Ovary (tissue), 9 donors: ENCODE results near the gene PTPRQ. TPM values are rescaled to one million over a fixed set of nuclear protein-coding genes. Genes with fewer than 3 reads are reported as not detected.
A peak's percentile ranks its signal among the peaks of the same experiment; 100 is the strongest.

Source experiments
- DNase-seq, 5 donors: peaks; one replicate each; pipeline ENCODE4 v3.0.0-alpha.2; 2019 to 2020
- H3K27ac ChIP-seq, 2 donors: fragments of 200-600 bp; one replicate each; pipeline versions ENCODE4 v1.5.1 to v1.8.0; 2019 to 2022
- H3K27me3 ChIP-seq: fragments of 200-600 bp; one replicate; pipeline ENCODE4 v1.8.0; 2022
- H3K36me3 ChIP-seq: fragments of 200-600 bp; sonication (generic); one replicate; pipeline ENCODE4 v1.5.1; 2019
- H3K4me1 ChIP-seq: one replicate; pipeline ENCODE4 v1.8.1; 2013; ENCODE audit warnings: mild to moderate bottlenecking, moderate library complexity; ENCODE audit not compliant: insufficient read depth
- H3K4me3 ChIP-seq: fragments of 200-600 bp; sonication (generic); one replicate; pipeline ENCODE4 v1.5.1; 2017
- H3K9me3 ChIP-seq, 2 donors: fragments of 200-600 bp in 1 of 2; sonication (generic) in 1 of 2; one replicate each; pipeline versions ENCODE4 v1.5.1 to v1.8.1; 2013 to 2019; ENCODE audit warnings: mild to moderate bottlenecking in 1 of 2, moderate library complexity in 1 of 2
- CTCF ChIP-seq, 3 donors: fragments of 450-650 bp in 2 of 3; fragments of 200-600 bp in 1 of 3; IDR thresholded peaks; one replicate each; pipeline versions ENCODE4 v1.5.1 to v1.8.0; 2016 to 2022; ENCODE audit warnings: antibody characterized with exemption in 3 of 3, mild to moderate bottlenecking in 1 of 3
- EP300 ChIP-seq: sonication (generic); formaldehyde crosslinking; IDR thresholded peaks from one replicate; pipeline ENCODE4 v1.6.1; 2017; ENCODE audit warnings: antibody characterized with exemption
- POLR2A ChIP-seq: fragments of 450-650 bp; IDR thresholded peaks from one replicate; pipeline ENCODE4 v1.6.1; 2017; ENCODE audit warnings: antibody characterized with exemption, mild to moderate bottlenecking, moderate library complexity
- WGBS, 3 donors: extraction: QIAGEN DNeasy Blood & Tissue Kit in 1 of 3; methylation state at CpG; one replicate each; pipeline versions ENCODE4 v1.1.5 to v1.1.7; 2013 to 2017; 5-methylcytosine and 5-hydroxymethylcytosine counted together
- intact Hi-C, 4 donors: fragments of 100-400 bp; cut with DNase I; formaldehyde crosslinking; loops; one replicate each; pipeline versions ENCODE4 v1.11.0 to v1.15.1; 2022 to 2023
- polyA plus RNA-seq, 2 donors: library from polyadenylated mRNA; stranded (reverse); fragments of 200-250 nt in 1 of 2; fragments of 350-450 nt in 1 of 2; fragmentation: Illumina TruSeq in 1 of 2; extraction: RNeasy Lipid Tissue Mini Kit (QIAGEN cat#74804) in 1 of 2; gene quantifications; one replicate each; pipeline ENCODE4 v1.2.3, GENCODE V29; 2013 to 2014
- total RNA-seq, 7 donors: library from RNA; depleted of rRNA in 2 of 7; stranded (reverse); fragments of >200 nt in 2 of 7; fragmentation: NEBNext Ultra II Directional in 3 of 7; extraction: Animal tissue kit (Norgen Biotek cat#: 25700) in 3 of 7; gene quantifications; one replicate each; pipeline versions ENCODE4 v1.1.0 to v1.2.4, GENCODE V29; 2016 to 2023
- donor health status: DM: no; HTN: no; CAD: no; lungs with moderate emphysema.
- donor health status: DM: no; HTN: no; CAD: no.
- donor health status: Bipolar disorder and iron deficiency.
- donor health status: DM: yes; HTN: yes; CAD: no.
- donor health status: DM: no; HTN: no; CAD: no.
- donor health status: DM: yes; HTN: yes; CAD: no.

Gene PTPRQ
- total and polyA plus RNA-seq, 9 donors, result 0.05 to 18.8 (median 0.23) TPM

- DNase-seq, result no peak
- Histone ChIP-seq H3K36me3 (no peaks in the 10 kb centered on the region), H3K27ac (no peak overlapping the region), H3K27me3 (no peaks in the 10 kb centered on the region), H3K4me3 (no peak overlapping the region), H3K4me1 (peaks cover 4% of the 10 kb centered on the region), H3K9me3 (no peaks in the 10 kb centered on the region)
- intact Hi-C loops, result no loop called here
- 68 to 73% (median 73%) methylated on average over 2 of the region's 2 CpGs for WGBS, 3 donors
- TF ChIP-seq EP300, result no peak
- no peak for TF ChIP-seq POLR2A
- TF ChIP-seq CTCF (IDR thresholded peaks at IDR 0.05), result no peak
Measured at GRCh38 chr12:80404629-80405028, 39.4 kb upstream of the PTPRQ start.

- no peak for TF ChIP-seq EP300
- TF ChIP-seq CTCF (IDR thresholded peaks at IDR 0.05), result no peak
- no peak for TF ChIP-seq POLR2A
- intact Hi-C loops, result no loop called here
- Histone ChIP-seq H3K4me3 (no peak overlapping the region), H3K36me3 (no peaks in the 10 kb centered on the region), H3K9me3 (no peaks in the 10 kb centered on the region), H3K4me1 (no peaks in the 10 kb centered on the region), H3K27me3 (no peaks in the 10 kb centered on the region), H3K27ac (no peak overlapping the region)
- no peak for DNase-seq
Measured at GRCh38 chr12:80406253-80406652, 37.8 kb upstream of the PTPRQ start.

- 51 to 65% (median 63%) methylated on average over 3 of the region's 3 CpGs for WGBS, 3 donors
- Histone ChIP-seq H3K4me1 (no peaks in the 10 kb centered on the region), H3K9me3 (no peaks in the 10 kb centered on the region), H3K4me3 (no peak overlapping the region), H3K27me3 (no peaks in the 10 kb centered on the region), H3K36me3 (no peaks in the 10 kb centered on the region), H3K27ac (no peak overlapping the region)
- no peak for TF ChIP-seq POLR2A
- TF ChIP-seq CTCF (IDR thresholded peaks at IDR 0.05), result no peak
- TF ChIP-seq EP300, result no peak
- intact Hi-C loops, result loop anchor here in 1 of 4 donors (10.0 kb wide), 1 partner anchor 843 kb away; no protein-coding TSS in a partner anchor
- no peak for DNase-seq
Measured at GRCh38 chr12:80411787-80412186, 32.2 kb upstream of the PTPRQ start.

GRCh38 chr12:80412343-80412953 lies 31.6 kb upstream of the PTPRQ start:
- no peaks in the 10 kb centered on the region for H3K27me3 ChIP-seq
- no peak overlapping the region for H3K4me3 ChIP-seq
- DNase-seq, result no peak
- H3K9me3 ChIP-seq, result no peaks in the 10 kb centered on the region
- no peaks in the 10 kb centered on the region for H3K4me1 ChIP-seq
- intact Hi-C loops, result loop anchor here in 1 of 4 donors (10.0 kb wide), 1 partner anchor 842 kb away; no protein-coding TSS in a partner anchor
- H3K36me3 ChIP-seq, result no peaks in the 10 kb centered on the region
- WGBS, 3 donors, result 2 to 5% (median 4%) methylated on average over 3 of the region's 3 CpGs
- no peak overlapping the region for H3K27ac ChIP-seq
- TF ChIP-seq CTCF (IDR thresholded peaks at IDR 0.05), result peak; percentile 41 to 48 (median 45)
- TF ChIP-seq POLR2A, result no peak
